H1 (cell line): ENCODE results near the gene ZC3H7B. TPM values are rescaled to one million over a fixed set of nuclear protein-coding genes. Genes with fewer than 3 reads are reported as not detected.
A peak's percentile ranks its signal among the peaks of the same experiment; 100 is the strongest.

Experiments used
- CTCF ChIA-PET: fragments of 300-600 bp; sonication (Branson Sonifier 250); formaldehyde crosslinking; loops from one replicate; lab custom pipeline; 2021; ENCODE audit not compliant: partially characterized antibody; lab: Charles Lee
- POLR2A ChIA-PET: fragments of 300-600 bp; sonication (Branson Sonifier 250); formaldehyde crosslinking; loops from one replicate; lab custom pipeline; 2021; ENCODE audit warnings: inconsistent platforms; ENCODE audit not compliant: partially characterized antibody; lab: Charles Lee
- DNase-seq, 2 experiments: peaks; one replicate each; pipeline versions ENCODE4 v3.0.0 to v3.0.0-alpha.2; 2010 to 2022; ENCODE audit warnings: low spot score in 2 of 2, low read depth in 1 of 2, mixed read lengths in 1 of 2
- FAIRE-seq: peaks from 2 replicates; lab custom pipeline; 2011; peaks lifted over from hg19 to GRCh38; lab: Jason Lieb, UNC
- H2AFZ ChIP-seq: 2 replicates; pipeline ENCODE4 v1.8.1; 2012; ENCODE audit warnings: low read length, inconsistent platforms
- H2AK5ac ChIP-seq: 2 replicates; pipeline ENCODE4 v1.6.1; 2013; ENCODE audit warnings: low read depth, low read length
- H2BK120ac ChIP-seq: replicated peaks from 2 replicates; pipeline ENCODE3; 2013; ENCODE audit warnings: low read depth, low read length, inconsistent platforms
- H2BK12ac ChIP-seq: 2 replicates; pipeline ENCODE4 v1.6.1; 2013; ENCODE audit warnings: low read depth, low read length
- H2BK15ac ChIP-seq: 2 replicates; pipeline ENCODE4 v1.6.1; 2013; ENCODE audit warnings: low read length
- H2BK20ac ChIP-seq: 2 replicates; pipeline ENCODE4 v1.6.1; 2013; ENCODE audit warnings: low read length
- H2BK5ac ChIP-seq: 2 replicates; pipeline ENCODE4 v1.6.1; 2013; ENCODE audit warnings: low read depth, low read length
- H3K14ac ChIP-seq: 2 replicates; pipeline ENCODE4 v1.6.1; 2013; ENCODE audit warnings: inconsistent platforms; ENCODE audit not compliant: insufficient read length
- H3K18ac ChIP-seq: 2 replicates; pipeline ENCODE4 v1.6.1; 2013; ENCODE audit warnings: low read length; ENCODE audit errors: extremely low read depth
- H3K23ac ChIP-seq: 2 replicates; pipeline ENCODE4 v1.6.1; 2013; ENCODE audit warnings: inconsistent platforms; ENCODE audit not compliant: insufficient read length
- H3K23me2 ChIP-seq: 2 replicates; pipeline ENCODE4 v1.6.1; 2013; ENCODE audit warnings: low read depth, low read length
- H3K27ac ChIP-seq: 2 replicates; pipeline ENCODE4 v1.6.1; 2011; ENCODE audit warnings: low read depth, low read length, inconsistent platforms
- H3K27me3 ChIP-seq, 4 experiments: replicated peaks in 1 of 4; 1 replicate in 1 of 4; 2 replicates in 3 of 4; pipeline versions ENCODE4 v1.6.1 to v1.8.1; 2011 to 2013; ENCODE audit warnings: low read length in 3 of 4, mild to moderate bottlenecking in 3 of 4, inconsistent platforms in 2 of 4, mixed read lengths in 2 of 4, moderate library complexity in 1 of 4; ENCODE audit not compliant: control insufficient read depth in 3 of 4, insufficient read depth in 3 of 4; ENCODE audit errors: extremely low read depth in 1 of 4
- H3K36me3 ChIP-seq, 4 experiments: 2 replicates each; pipeline versions ENCODE4 v1.6.1 to v1.8.1; 2011 to 2013; ENCODE audit warnings: mild to moderate bottlenecking in 4 of 4, low read length in 3 of 4, moderate library complexity in 2 of 4, control low read depth in 1 of 4, inconsistent platforms in 1 of 4; ENCODE audit not compliant: insufficient read depth in 4 of 4, control insufficient read depth in 2 of 4
- H3K4ac ChIP-seq: replicated peaks from 2 replicates; pipeline ENCODE3; 2013; ENCODE audit warnings: low read length, low read depth, mixed read lengths, inconsistent platforms; ENCODE audit not compliant: insufficient read length
- H3K4me1 ChIP-seq, 4 experiments: replicated peaks in 1 of 4; 1 replicate in 1 of 4; 2 replicates in 3 of 4; pipeline versions ENCODE4 v1.6.1 to v1.8.1; 2011 to 2013; ENCODE audit warnings: low read length in 3 of 4, inconsistent platforms in 2 of 4, mixed read lengths in 1 of 4; ENCODE audit not compliant: insufficient read depth in 4 of 4, control insufficient read depth in 3 of 4
- H3K4me2 ChIP-seq, 2 experiments: 2 replicates each; pipeline versions ENCODE4 v1.6.1 to v1.8.1; 2011 to 2013; ENCODE audit warnings: low read depth in 2 of 2, low read length in 2 of 2, control low read depth in 1 of 2, inconsistent platforms in 1 of 2, mild to moderate bottlenecking in 1 of 2; ENCODE audit not compliant: insufficient read depth in 1 of 2
- H3K4me3 ChIP-seq, 4 experiments: fragments of 200-600, 300-600 bp in 1 of 4; sonication (generic), shearing (Covaris generic), sonication (Bioruptor Twin) in 1 of 4; 2 replicates each; pipeline versions ENCODE4 v1.5.1 to v1.8.1; 2011 to 2016; ENCODE audit warnings: low read length in 4 of 4, low read depth in 3 of 4, control low read depth in 2 of 4, inconsistent platforms in 2 of 4, mild to moderate bottlenecking in 2 of 4, mixed read lengths in 1 of 4, moderate library complexity in 1 of 4; ENCODE audit not compliant: insufficient read depth in 2 of 4; ENCODE audit errors: extremely low read depth in 1 of 4
- H3K56ac ChIP-seq: replicated peaks from 2 replicates; pipeline ENCODE3; 2013; ENCODE audit warnings: low read depth, mild to moderate bottlenecking, mixed read lengths, low read length, inconsistent platforms; ENCODE audit not compliant: insufficient read length
- H3K79me1 ChIP-seq: 2 replicates; pipeline ENCODE4 v1.6.1; 2013; ENCODE audit warnings: low read depth, low read length, control low read depth
- H3K79me2 ChIP-seq, 2 experiments: 2 replicates each; pipeline versions ENCODE4 v1.6.1 to v1.8.1; 2012 to 2013; ENCODE audit warnings: low read length in 2 of 2, mild to moderate bottlenecking in 2 of 2, inconsistent platforms in 1 of 2; ENCODE audit not compliant: insufficient read depth in 2 of 2, control insufficient read depth in 1 of 2
- H3K9ac ChIP-seq, 4 experiments: replicated peaks in 1 of 4; 1 replicate in 1 of 4; 2 replicates in 3 of 4; pipeline versions ENCODE4 v1.6.1 to v1.8.1; 2011 to 2013; ENCODE audit warnings: low read depth in 3 of 4, low read length in 3 of 4, control low read depth in 2 of 4, mild to moderate bottlenecking in 2 of 4, moderate library complexity in 2 of 4, inconsistent platforms in 1 of 4; ENCODE audit errors: extremely low read depth in 1 of 4
- H3K9me3 ChIP-seq, 2 experiments: 2 replicates each; pipeline versions ENCODE4 v1.6.1 to v1.8.1; 2012 to 2013; ENCODE audit warnings: mild to moderate bottlenecking in 2 of 2, moderate library complexity in 2 of 2, control low read depth in 1 of 2, inconsistent platforms in 1 of 2, low read depth in 1 of 2, low read length in 1 of 2, mixed read lengths in 1 of 2; ENCODE audit not compliant: insufficient read depth in 2 of 2
- H4K20me1 ChIP-seq, 2 experiments: replicated peaks in 1 of 2; 2 replicates each; pipeline versions ENCODE3 to v1.8.1; 2011 to 2013; ENCODE audit warnings: inconsistent platforms in 2 of 2, low read length in 2 of 2, mild to moderate bottlenecking in 1 of 2; ENCODE audit not compliant: insufficient read depth in 2 of 2, control insufficient read depth in 1 of 2
- H4K5ac ChIP-seq: 2 replicates; pipeline ENCODE4 v1.6.1; 2013; ENCODE audit warnings: low read length, low read depth, mixed read lengths, inconsistent platforms; ENCODE audit not compliant: insufficient read length
- H4K8ac ChIP-seq: 2 replicates; pipeline ENCODE4 v1.8.0; 2013; ENCODE audit warnings: mild to moderate bottlenecking, moderate library complexity, low read length, inconsistent platforms; ENCODE audit not compliant: insufficient read depth; ENCODE audit errors: extremely low read depth
- H4K91ac ChIP-seq: replicated peaks from 2 replicates; pipeline ENCODE3; 2013; ENCODE audit warnings: low read length, mixed read lengths, inconsistent platforms; ENCODE audit not compliant: insufficient read length
- ASH2L ChIP-seq: fragments of 200-600, 300-600 bp; sonication (generic); IDR thresholded peaks from one replicate; pipeline ENCODE4 v1.7.1; 2017; ENCODE audit warnings: low read length
- ATF2 ChIP-seq: IDR thresholded peaks from 2 replicates; pipeline ENCODE4 v1.6.1; 2012; ENCODE audit warnings: low read length, inconsistent platforms
- CTBP2 ChIP-seq: IDR thresholded peaks from 2 replicates; pipeline ENCODE4 v1.7.0; 2011; ENCODE audit warnings: borderline replicate concordance, mild to moderate bottlenecking, moderate library complexity, mixed read lengths, low read length; ENCODE audit not compliant: insufficient read depth, insufficient read length
- EP300 ChIP-seq, 2 experiments: IDR thresholded peaks; 1 replicate in 1 of 2; 2 replicates in 1 of 2; pipeline ENCODE4 v1.6.1; 2011 to 2012; ENCODE audit warnings: low read depth in 2 of 2, low read length in 2 of 2, mild to moderate bottlenecking in 2 of 2, borderline replicate concordance in 1 of 2, inconsistent platforms in 1 of 2, moderate library complexity in 1 of 2
- GTF2F1 ChIP-seq: IDR thresholded peaks from 2 replicates; pipeline ENCODE4 v1.6.1; 2012; ENCODE audit warnings: low read depth, low read length, improper control_type of control experiment, borderline replicate concordance
- HDAC2 ChIP-seq, 2 experiments: fragments of 300-600 bp in 1 of 2; sonication (generic) in 1 of 2; IDR thresholded peaks; 2 replicates each; pipeline ENCODE4 v1.6.1; 2011 to 2012; ENCODE audit warnings: low read depth in 2 of 2, low read length in 2 of 2, mild to moderate bottlenecking in 2 of 2, moderate library complexity in 2 of 2, borderline replicate concordance in 1 of 2, inconsistent platforms in 1 of 2
- JUN ChIP-seq: IDR thresholded peaks from 2 replicates; pipeline ENCODE4 v1.6.1; 2011; ENCODE audit warnings: low read depth, mild to moderate bottlenecking, improper control_type of control experiment, low read length
- NANOG ChIP-seq: IDR thresholded peaks from 2 replicates; pipeline ENCODE4 v1.6.1; 2011; ENCODE audit warnings: low read length, low read depth, mild to moderate bottlenecking, inconsistent platforms; ENCODE audit not compliant: insufficient read depth, poor library complexity, severe bottlenecking
- POLR2AphosphoS5 ChIP-seq: IDR thresholded peaks from 2 replicates; pipeline ENCODE4 v1.6.1; 2011; ENCODE audit warnings: low read depth, low read length
- SIX5 ChIP-seq: IDR thresholded peaks from 2 replicates; pipeline ENCODE4 v1.6.1; 2011; ENCODE audit warnings: mild to moderate bottlenecking, low read depth, low read length
- YY1 ChIP-seq: IDR thresholded peaks from 2 replicates; pipeline ENCODE4 v1.6.1; 2011; ENCODE audit warnings: low read depth, mild to moderate bottlenecking, low read length
- WGBS, 2 experiments: shearing (Covaris generic) in 1 of 2; methylation state at CpG; one replicate each; pipeline versions ENCODE4 v1.1.6 to v1.1.7; 2013 to 2015; ENCODE audit warnings: low lambda C conversion rate in 2 of 2, mixed read lengths in 2 of 2, inconsistent platforms in 1 of 2, low coverage in 1 of 2, missing lambda C conversion rate in 1 of 2; ENCODE audit not compliant: insufficient replicate concordance in 2 of 2, insufficient coverage in 1 of 2, insufficient read length in 1 of 2; ENCODE audit errors: extremely low coverage in 1 of 2, missing lambda C conversion rate in 1 of 2; 5-methylcytosine and 5-hydroxymethylcytosine counted together
- polyA plus RNA-seq, 7 experiments: library from polyadenylated mRNA; depleted of rRNA in 3 of 7; stranded (reverse) in 5 of 7; unstranded in 2 of 7; fragments of >200 nt in 5 of 7; fragments of 200-250 nt in 2 of 7; gene quantifications; 1 replicate in 5 of 7; 2 replicates in 1 of 7; 4 replicates in 1 of 7; pipeline versions ENCODE4 v1.2.1 to v1.2.3, GENCODE V29; 2011 to 2013; ENCODE audit warnings: missing spikeins in 2 of 7, mixed read lengths in 2 of 7
- total RNA-seq: library from RNA; stranded (reverse); fragmentation: NEBNext Ultra II Directional; extraction: Animal tissue kit (Norgen Biotek cat#: 25700); gene quantifications from 2 replicates; pipeline ENCODE4 v1.2.1, GENCODE V29; 2021

ZC3H7B gene
- total and polyA plus RNA-seq, 2 of the 8 experiments (the other 6 are each of a cell fraction or from before 2014, with no cell fraction given), result 35.5 to 78.6 TPM

DNA sequence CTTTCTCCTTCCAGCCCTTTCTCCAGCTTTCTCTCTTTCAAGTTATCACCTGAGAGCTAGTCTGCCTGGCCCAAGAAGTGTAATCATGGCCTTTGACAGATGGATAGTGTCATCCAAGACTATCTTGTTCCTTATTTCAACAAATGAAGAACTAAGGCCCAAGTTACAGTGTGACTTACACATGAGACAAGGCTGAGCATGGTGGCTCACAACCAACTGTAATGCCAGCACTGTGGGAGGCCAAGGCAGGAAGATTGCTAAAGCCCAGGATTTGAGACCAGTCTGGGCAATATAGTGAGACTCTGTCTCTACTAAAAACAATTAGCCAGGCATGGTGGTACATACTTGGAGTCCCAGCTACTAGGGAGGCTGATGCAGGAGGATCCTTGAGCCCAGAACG lies 11.7 kb upstream of the ZC3H7B start:
- FAIRE-seq (no peak), DNase-seq (no peak)
- H2BK120ac ChIP-seq, result peak overlapping the region; percentile 99
- no peak overlapping the region for H3K4me3 ChIP-seq
- H3K27me3 ChIP-seq, result no peaks in the 10 kb centered on the region
- H2BK5ac ChIP-seq, result peak overlapping the region; percentile 88
- H3K36me3 ChIP-seq, result peaks cover 0 to 3% (median 1%) of the 10 kb centered on the region in 4 experiments; a peak in 2 of 8 replicates
- H2BK15ac ChIP-seq, result 0 out of 2 replicates have a peak overlapping the region, but pooled peaks have one; percentile 19
- ChIA-PET CTCF (no interaction called here), POLR2A (interaction anchor here (0.8 to 2.0 kb wide), 2 partner anchors 12 to 52 kb away, joined by 3 to 5 read pairs; partner anchors contain the start of gene ZC3H7B)
- peaks cover 2 to 17% (median 10%) of the 10 kb centered on the region in 4 experiments; a peak in 6 of 7 replicates for H3K4me1 ChIP-seq
- peaks cover 3% of the 10 kb centered on the region; the same call in 1 of the 2 replicates for H3K23me2 ChIP-seq
- peak overlapping the region; percentile 91 for H2AK5ac ChIP-seq
- H3K4me2 ChIP-seq, result no peak overlapping the region
- H2BK20ac ChIP-seq, result peak overlapping the region; percentile 95; the same call in 1 of the 2 replicates
- H4K8ac ChIP-seq, result no peak overlapping the region
- H2BK12ac ChIP-seq, result peak overlapping the region; percentile 99
- peaks cover 2% of the 10 kb centered on the region; the same call in 1 of the 2 replicates for H3K79me1 ChIP-seq
- 85% methylated on average over 1 of the region's 1 CpG; no CpG with 5 or more reads in 1 of the 2 experiments for WGBS, 2 experiments
- peak overlapping the region; percentile 88 for H3K18ac ChIP-seq
- peaks cover 0 to 3% of the 10 kb centered on the region in 2 experiments; a peak in 1 of 4 replicates for H3K9me3 ChIP-seq
- no peak overlapping the region for H3K14ac ChIP-seq
- peaks cover 0 to under 1% of the 10 kb centered on the region in 2 experiments for H4K20me1 ChIP-seq
- no peak overlapping the region for H3K56ac ChIP-seq
- peaks cover 4 to 10% of the 10 kb centered on the region in 2 experiments; a peak in 2 of 4 replicates for H3K79me2 ChIP-seq
- peak overlapping the region; percentile 56; the same call in 1 of the 2 replicates for H3K27ac ChIP-seq
- no peak overlapping the region for H3K9ac ChIP-seq
- peak overlapping the region; percentile 94 for H3K4ac ChIP-seq
- H4K91ac ChIP-seq, result peak overlapping the region; percentile 97
- no peak overlapping the region for H2AFZ ChIP-seq
- H3K23ac ChIP-seq, result no peak overlapping the region
- H4K5ac ChIP-seq, result peak overlapping the region; percentile 86
- no peak for TF ChIP-seq ATF2
- TF ChIP-seq GTF2F1, result no peak
- TF ChIP-seq EP300 (IDR thresholded peaks at IDR 0.05; ENCODE audit: borderline replicate concordance in 1 of 2, low read depth in 2 of 2, low read length in 2 of 2), result no peak
- no peak for TF ChIP-seq CTBP2
- TF ChIP-seq HDAC2 (IDR thresholded peaks at IDR 0.05; ENCODE audit: borderline replicate concordance in 1 of 2, low read depth in 2 of 2, low read length in 2 of 2), result no peak
- TF ChIP-seq ASH2L, result no peak
- TF ChIP-seq JUN, result no peak
- TF ChIP-seq YY1, result no peak
- no peak for TF ChIP-seq NANOG
- no peak for TF ChIP-seq SIX5
- TF ChIP-seq POLR2AphosphoS5, result no peak
